ENCODE data around the gene PARK7.

Gene PARK7

DNA sequence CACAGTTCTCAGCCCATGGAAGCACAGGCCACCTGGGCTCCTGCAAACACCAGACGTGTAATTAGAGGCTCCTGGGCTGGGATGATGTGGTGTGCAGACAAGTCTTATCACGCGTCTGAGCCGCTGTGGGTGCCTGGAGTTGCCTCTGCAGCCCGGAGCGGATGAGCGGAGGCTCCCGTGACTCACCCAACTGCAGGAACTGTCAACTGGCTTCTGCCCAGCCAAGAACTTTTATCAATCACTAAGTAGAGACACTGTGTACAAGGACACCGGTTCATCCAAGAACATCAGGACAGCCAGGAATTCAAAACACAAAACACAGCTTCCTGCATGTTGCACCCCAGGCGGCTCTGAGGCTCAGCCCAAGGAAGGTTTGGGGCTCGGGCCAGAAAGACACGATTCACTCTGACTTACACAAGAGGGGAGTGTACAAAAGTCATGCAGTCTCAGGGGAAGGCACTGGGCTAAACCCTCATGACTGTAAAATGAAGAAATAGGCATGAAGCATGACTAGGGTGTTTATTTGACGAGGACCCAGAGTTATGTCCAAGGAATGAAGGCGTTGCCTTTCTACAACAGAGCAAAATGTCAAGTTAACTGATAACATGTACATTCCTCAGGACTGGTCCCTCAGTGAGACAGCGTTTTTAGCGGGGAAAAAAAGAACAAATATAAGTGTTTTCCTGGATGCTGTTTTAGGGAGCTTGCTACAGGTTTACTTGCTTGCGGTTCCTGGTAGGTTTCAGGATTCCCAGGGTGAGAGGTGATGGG lies 43.5 kb downstream of the PARK7 start:
- DNase-seq, result peak; percentile 95
- H3K27ac ChIP-seq, result peak overlapping the region; percentile 87
- no peaks in the 10 kb centered on the region for H3K27me3 ChIP-seq (replicated peaks)
- peaks cover 17% of the 10 kb centered on the region for H3K36me3 ChIP-seq (replicated peaks)
- no peak overlapping the region for H3K4me3 ChIP-seq (ENCODE audit: low read depth, low read length)
- in situ Hi-C loops (cut with HindIII; ENCODE audit: low pct_ligation_motif_present, low sequenced_read_pairs), result loop anchor here (25.0 kb wide), 1 partner anchor 307 kb away; the partner anchor contains the start of gene SLC45A1
- TF ChIP-seq, protein P1, sequence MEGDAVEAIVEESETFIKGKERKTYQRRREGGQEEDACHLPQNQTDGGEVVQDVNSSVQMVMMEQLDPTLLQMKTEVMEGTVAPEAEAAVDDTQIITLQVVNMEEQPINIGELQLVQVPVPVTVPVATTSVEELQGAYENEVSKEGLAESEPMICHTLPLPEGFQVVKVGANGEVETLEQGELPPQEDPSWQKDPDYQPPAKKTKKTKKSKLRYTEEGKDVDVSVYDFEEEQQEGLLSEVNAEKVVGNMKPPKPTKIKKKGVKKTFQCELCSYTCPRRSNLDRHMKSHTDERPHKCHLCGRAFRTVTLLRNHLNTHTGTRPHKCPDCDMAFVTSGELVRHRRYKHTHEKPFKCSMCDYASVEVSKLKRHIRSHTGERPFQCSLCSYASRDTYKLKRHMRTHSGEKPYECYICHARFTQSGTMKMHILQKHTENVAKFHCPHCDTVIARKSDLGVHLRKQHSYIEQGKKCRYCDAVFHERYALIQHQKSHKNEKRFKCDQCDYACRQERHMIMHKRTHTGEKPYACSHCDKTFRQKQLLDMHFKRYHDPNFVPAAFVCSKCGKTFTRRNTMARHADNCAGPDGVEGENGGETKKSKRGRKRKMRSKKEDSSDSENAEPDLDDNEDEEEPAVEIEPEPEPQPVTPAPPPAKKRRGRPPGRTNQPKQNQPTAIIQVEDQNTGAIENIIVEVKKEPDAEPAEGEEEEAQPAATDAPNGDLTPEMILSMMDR (IDR thresholded peaks at IDR 0.05; ENCODE audit: low read depth, low read length, missing control alignments), result no peak

DNA sequence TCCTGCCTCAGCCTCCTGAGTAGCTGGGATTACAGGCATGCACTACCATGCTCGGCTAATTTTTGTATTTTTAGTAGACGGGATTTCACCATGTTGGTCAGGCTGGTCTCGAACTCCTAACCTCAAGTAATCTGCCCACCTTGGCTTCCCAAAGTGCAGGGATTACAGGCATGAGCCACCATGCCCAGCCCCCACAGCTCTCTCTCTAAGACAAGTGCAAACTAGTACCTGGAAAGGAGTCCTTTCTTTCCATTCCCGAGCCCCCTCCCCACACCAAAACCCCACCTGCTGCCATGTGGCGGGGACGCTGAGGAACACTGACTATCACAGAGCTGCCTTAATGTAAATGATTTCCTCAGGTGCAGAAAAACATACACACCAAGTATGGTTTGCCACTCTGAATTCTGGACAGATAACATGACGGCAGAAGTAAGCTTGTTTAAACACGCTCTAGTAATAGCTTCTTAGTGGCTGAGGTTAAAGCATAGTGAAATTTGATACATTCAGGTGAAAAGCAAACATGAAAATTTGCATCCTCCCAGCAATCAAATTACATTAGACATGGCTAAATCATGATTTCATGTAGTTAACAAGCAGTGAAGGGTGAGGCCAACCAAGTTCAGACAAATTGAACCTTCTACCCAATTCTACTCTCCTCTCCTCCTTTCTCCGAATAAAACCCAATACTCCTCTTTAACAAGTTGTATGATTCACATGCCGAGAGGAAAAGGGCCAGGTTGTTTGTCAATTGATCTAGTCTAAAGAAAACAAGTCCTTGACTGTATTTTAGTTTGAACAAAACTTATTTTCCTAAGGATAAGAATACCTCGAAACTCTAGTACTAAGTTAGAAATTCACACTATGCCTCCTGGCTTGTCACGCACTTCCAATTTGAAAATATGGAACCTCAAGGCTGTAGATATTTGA lies 44.8 kb downstream of the PARK7 start:
- Histone ChIP-seq H3K36me3 (replicated peaks) (peaks cover 31% of the 10 kb centered on the region), H3K4me3 (ENCODE audit: low read depth, low read length) (no peak overlapping the region), H3K27me3 (replicated peaks) (no peaks in the 10 kb centered on the region), H3K27ac (peak overlapping the region; percentile 87)
- no peak for DNase-seq
- in situ Hi-C loops (cut with HindIII; ENCODE audit: low pct_ligation_motif_present, low sequenced_read_pairs), result loop anchor here (25.0 kb wide), 1 partner anchor 306 kb away; the partner anchor contains the start of gene SLC45A1
- TF ChIP-seq, protein P1 (IDR thresholded peaks at IDR 0.05; ENCODE audit: low read depth, low read length, missing control alignments), result no peak

DNA sequence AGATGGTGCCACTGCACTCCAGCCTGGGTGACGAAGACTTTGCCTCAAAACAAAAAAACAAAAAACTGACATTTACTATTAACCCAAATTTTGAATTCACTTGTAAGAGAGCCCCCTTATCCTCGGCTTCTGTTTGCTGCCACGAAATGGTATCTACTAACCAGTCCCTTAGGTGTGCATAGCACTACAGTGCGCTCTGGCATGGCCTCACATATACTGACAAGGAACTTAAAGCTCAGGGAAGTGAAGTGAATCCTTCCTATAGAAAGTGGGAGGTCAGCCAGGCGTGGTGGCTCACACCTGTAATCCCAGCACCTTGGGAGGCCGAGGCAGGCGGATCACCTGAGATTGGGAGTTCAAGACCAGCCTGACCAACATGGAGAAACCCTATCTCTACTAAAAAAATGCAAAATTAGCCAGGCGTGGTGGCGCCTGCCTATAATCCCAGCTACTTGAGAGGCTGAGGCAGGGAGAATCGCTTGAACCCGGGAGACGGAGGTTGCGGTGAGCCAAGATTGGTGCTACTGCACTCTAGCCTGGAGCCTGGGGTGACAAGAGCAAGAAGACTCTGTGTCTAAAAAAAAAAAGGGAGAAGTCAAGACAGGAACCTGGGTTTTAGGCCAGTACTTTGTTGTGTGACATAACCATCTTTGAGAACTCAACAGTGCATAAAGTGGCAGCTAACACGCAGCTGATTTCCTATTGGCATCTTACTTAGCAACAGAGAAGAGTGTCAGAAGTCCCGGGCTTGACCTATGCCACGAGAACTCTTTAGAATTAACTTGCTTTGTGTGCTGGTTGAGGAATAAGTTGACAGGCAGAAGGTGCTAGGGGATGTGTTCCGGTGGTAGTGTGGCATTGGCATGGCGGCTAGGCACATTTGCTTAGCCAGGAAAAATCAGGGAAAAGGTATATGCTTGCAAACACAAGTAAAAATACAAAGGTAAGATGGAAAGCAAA lies 47.8 kb downstream of the PARK7 start:
- Histone ChIP-seq H3K36me3 (replicated peaks) (peaks cover 59% of the 10 kb centered on the region), H3K27ac (no peak overlapping the region), H3K27me3 (replicated peaks) (no peaks in the 10 kb centered on the region), H3K4me3 (ENCODE audit: low read depth, low read length) (no peak overlapping the region)
- in situ Hi-C loops (cut with HindIII; ENCODE audit: low pct_ligation_motif_present, low sequenced_read_pairs), result loop anchor here (25.0 kb wide), 1 partner anchor 303 kb away; the partner anchor contains the start of gene SLC45A1
- TF ChIP-seq, protein P1 (IDR thresholded peaks at IDR 0.05; ENCODE audit: low read depth, low read length, missing control alignments), result no peak
- DNase-seq, result no peak

DNA sequence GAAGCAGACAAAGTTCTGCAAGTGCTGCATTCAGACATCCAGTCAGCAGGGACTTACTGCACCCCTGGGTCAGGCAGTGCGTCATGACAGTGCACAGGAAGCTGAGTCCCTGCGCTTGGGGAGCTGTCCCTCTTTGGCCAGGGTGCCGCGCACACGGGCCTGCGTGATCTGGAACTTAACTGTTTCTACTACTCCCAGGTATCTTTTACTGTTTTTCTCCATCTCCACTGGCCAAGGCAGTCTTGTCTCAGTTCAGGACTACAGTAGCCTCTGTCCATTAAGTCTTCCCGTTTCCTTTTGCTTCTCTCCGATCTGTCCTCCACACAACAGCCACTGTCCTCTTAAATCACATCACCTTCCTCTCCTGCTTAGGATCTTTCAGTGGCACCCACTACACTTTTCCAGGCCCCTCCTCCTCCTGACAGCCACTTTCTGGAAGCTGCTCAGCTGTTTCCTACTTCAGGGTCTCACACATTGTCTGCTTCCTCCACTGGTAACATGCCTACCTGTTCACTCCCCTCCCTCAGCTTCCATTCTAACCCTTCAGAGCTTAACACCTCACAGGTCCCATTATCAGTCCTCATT lies 48.7 kb downstream of the PARK7 start:
- no peak overlapping the region for H3K27ac ChIP-seq
- no peak overlapping the region for H3K4me3 ChIP-seq (ENCODE audit: low read depth, low read length)
- in situ Hi-C loops (cut with HindIII; ENCODE audit: low pct_ligation_motif_present, low sequenced_read_pairs), result loop anchor here (25.0 kb wide), 1 partner anchor 302 kb away; the partner anchor contains the start of gene SLC45A1
- DNase-seq, result no peak
- H3K27me3 ChIP-seq (replicated peaks), result no peaks in the 10 kb centered on the region
- TF ChIP-seq, protein P1 (IDR thresholded peaks at IDR 0.05; ENCODE audit: low read depth, low read length, missing control alignments), result no peak
- peaks cover 65% of the 10 kb centered on the region for H3K36me3 ChIP-seq (replicated peaks)

DNA sequence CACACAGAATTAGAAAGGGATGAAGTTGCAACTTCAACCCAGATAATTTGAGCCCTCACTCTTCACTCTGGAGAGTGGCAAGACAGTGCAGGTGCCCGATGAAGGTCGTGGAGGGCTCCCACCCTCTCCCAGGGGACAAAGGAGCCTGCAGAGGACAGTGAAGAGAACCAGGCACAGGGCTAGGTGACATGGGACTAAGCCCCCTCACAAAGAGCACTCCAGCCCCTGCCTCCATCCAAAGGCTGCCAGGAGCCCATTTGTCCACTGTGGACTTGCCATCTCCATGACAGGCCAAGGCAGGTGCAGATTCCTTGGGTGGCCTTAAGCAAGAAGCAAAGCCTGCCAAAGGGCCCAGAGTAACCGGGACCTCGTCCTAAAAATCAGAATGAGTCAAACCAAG lies 49.5 kb downstream of the PARK7 start:
- in situ Hi-C loops (cut with HindIII; ENCODE audit: low pct_ligation_motif_present, low sequenced_read_pairs), result loop anchor here (25.0 kb wide), 1 partner anchor 301 kb away; the partner anchor contains the start of gene SLC45A1
- TF ChIP-seq, protein P1 (IDR thresholded peaks at IDR 0.05; ENCODE audit: low read depth, low read length, missing control alignments), result no peak
- peaks cover 70% of the 10 kb centered on the region for H3K36me3 ChIP-seq (replicated peaks)

More for the DNA sequence above, 49.5 kb downstream of the PARK7 start:
- no peak for DNase-seq
- Histone ChIP-seq H3K27me3 (replicated peaks) (no peaks in the 10 kb centered on the region), H3K27ac (no peak overlapping the region), H3K4me3 (ENCODE audit: low read depth, low read length) (no peak overlapping the region)

All from brain microvascular endothelial cell (primary cell).